MM.1S (cell line): ENCODE results near the gene MAGI1.
A peak's percentile ranks its signal among the peaks of the same experiment; 100 is the strongest.

Experiments used
- DNase-seq: peaks from one replicate; pipeline ENCODE4 v3.0.0-alpha.2; 2015
- H2AFZ ChIP-seq: fragments of 300-600 bp; sonication (generic); 2 replicates; pipeline ENCODE4 v1.6.0; 2016; ENCODE audit warnings: antibody characterized with exemption, low read length
- H3F3A ChIP-seq: fragments of 300-600 bp; sonication (generic); 2 replicates; pipeline ENCODE4 v1.6.1; 2016; ENCODE audit warnings: mild to moderate bottlenecking, antibody characterized with exemption, low read length, moderate library complexity, mixed read lengths; ENCODE audit not compliant: insufficient read depth
- H3K27ac ChIP-seq: fragments of 300-600 bp; sonication (generic); 2 replicates; pipeline ENCODE4 v1.5.1; 2016; ENCODE audit warnings: mild to moderate bottlenecking, low read length
- H3K27me3 ChIP-seq: fragments of 300-600 bp; sonication (generic); replicated peaks from 2 replicates; pipeline ENCODE4 v1.6.0; 2016; ENCODE audit warnings: low read length; ENCODE audit not compliant: insufficient read depth
- H3K36me3 ChIP-seq: fragments of 300-600 bp; sonication (generic); replicated peaks from 2 replicates; pipeline ENCODE4 v1.6.1; 2016; ENCODE audit warnings: mild to moderate bottlenecking, low read length, mixed read lengths; ENCODE audit not compliant: insufficient read depth
- H3K4me1 ChIP-seq: fragments of 300-600 bp; sonication (generic); 2 replicates; pipeline ENCODE4 v1.6.1; 2016; ENCODE audit warnings: low read length, mixed read lengths
- H3K4me2 ChIP-seq: fragments of 300-600 bp; sonication (generic); 2 replicates; pipeline ENCODE4 v1.6.0; 2016; ENCODE audit warnings: low read depth, low read length
- H3K4me3 ChIP-seq: fragments of 300-600 bp; sonication (generic); 2 replicates; pipeline ENCODE4 v1.5.1; 2016; ENCODE audit warnings: low read length, mixed read lengths
- H3K79me2 ChIP-seq: fragments of 300-600 bp; sonication (generic); 2 replicates; pipeline ENCODE4 v1.6.1; 2016; ENCODE audit warnings: mixed run types, low read length, mixed read lengths
- H3K9ac ChIP-seq: fragments of 300-600 bp; sonication (generic); 2 replicates; pipeline ENCODE4 v1.6.1; 2016; ENCODE audit warnings: low read length, mixed read lengths
- H3K9me2 ChIP-seq: fragments of 300-600 bp; sonication (generic); replicated peaks from 2 replicates; pipeline ENCODE4 v1.6.1; 2016; ENCODE audit warnings: mild to moderate bottlenecking, low read length, mixed read lengths; ENCODE audit not compliant: insufficient read depth
- H3K9me3 ChIP-seq: fragments of 300-600 bp; sonication (generic); replicated peaks from 2 replicates; pipeline ENCODE4 v1.6.1; 2016; ENCODE audit warnings: mild to moderate bottlenecking, low read length, mixed read lengths; ENCODE audit not compliant: insufficient read depth
- H4K20me1 ChIP-seq: fragments of 300-600 bp; sonication (generic); 2 replicates; pipeline ENCODE4 v1.6.1; 2016; ENCODE audit warnings: mild to moderate bottlenecking, low read length, moderate library complexity, mixed read lengths; ENCODE audit not compliant: insufficient read depth
- CTCF ChIP-seq: fragments of 300-600 bp; sonication (generic); IDR thresholded peaks from 2 replicates; pipeline ENCODE4 v1.5.1; 2016; ENCODE audit warnings: antibody characterized with exemption, low read length, mixed read lengths
- EZH2 ChIP-seq: fragments of 300-600 bp; sonication (generic); optimal IDR thresholded peaks from 2 replicates; pipeline ENCODE3; 2017; ENCODE audit warnings: low read depth, mild to moderate bottlenecking, antibody characterized with exemption, low read length, mixed read lengths
- EZH2phosphoT487 ChIP-seq: fragments of 300-600 bp; sonication (generic); IDR thresholded peaks from 2 replicates; pipeline ENCODE4 v1.6.1; 2018; ENCODE audit warnings: antibody characterized with exemption, low read length

The MAGI1 gene

DNA sequence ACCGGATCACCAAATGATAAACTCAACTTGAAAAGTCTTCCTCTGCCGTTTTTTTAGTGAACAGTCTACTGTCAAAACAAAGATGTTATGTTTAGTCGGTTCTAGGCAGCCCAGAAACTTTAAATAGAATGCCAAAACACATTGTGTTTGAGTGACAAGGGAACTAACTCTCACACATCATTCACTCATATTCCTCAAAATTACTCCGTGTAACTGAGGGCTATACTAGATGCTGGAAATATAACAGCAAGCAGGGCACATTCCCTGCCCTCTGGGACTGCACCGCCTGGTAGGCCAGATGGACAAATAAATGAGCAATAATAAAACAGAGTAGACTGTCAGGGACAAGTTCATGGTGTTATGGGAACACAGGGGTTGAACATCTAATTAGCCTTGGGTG, 251.4 kb downstream of the MAGI1 start:
- Histone ChIP-seq H3K27me3 (no peaks in the 10 kb centered on the region), H3K4me1 (no peaks in the 10 kb centered on the region), H3K9me2 (no peaks in the 10 kb centered on the region), H3K27ac (no peak overlapping the region), H3K4me2 (no peak overlapping the region), H3F3A (no peaks in the 10 kb centered on the region), H2AFZ (no peak overlapping the region), H4K20me1 (0 out of 2 replicates have a peak, but pooled peaks cover 4% of the 10 kb centered on the region), H3K36me3 (no peaks in the 10 kb centered on the region), H3K4me3 (no peak overlapping the region), H3K79me2 (no peaks in the 10 kb centered on the region), H3K9me3 (no peaks in the 10 kb centered on the region), H3K9ac (no peak overlapping the region)
- TF ChIP-seq CTCF (no peak), EZH2 (no peak), EZH2phosphoT487 (no peak)
- DNase-seq: no peak

DNA sequence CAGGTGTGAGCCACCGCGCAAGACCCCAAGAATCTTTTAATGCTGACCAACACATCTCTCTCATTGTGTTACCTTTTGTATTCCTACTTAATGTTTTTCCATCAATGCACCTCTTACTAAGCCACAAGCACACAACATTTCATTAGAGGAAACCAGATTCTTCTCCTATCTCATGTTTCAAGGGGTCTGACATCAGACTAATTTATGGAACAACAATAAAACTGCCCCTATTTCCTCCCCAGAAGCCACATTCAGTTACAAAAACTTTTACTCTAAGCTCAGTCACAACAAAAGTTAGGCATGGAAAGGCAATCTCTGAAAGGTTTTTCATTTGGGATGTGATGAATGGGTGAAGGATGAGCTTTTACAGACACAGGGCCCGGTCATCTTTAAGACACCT, 251.8 kb downstream of the MAGI1 start:
- no peak overlapping the region for H2AFZ ChIP-seq
- no peak overlapping the region for H3K4me2 ChIP-seq
- no peak overlapping the region for H3K9ac ChIP-seq
- DNase-seq: no peak
- H3K36me3 ChIP-seq: no peaks in the 10 kb centered on the region
- no peaks in the 10 kb centered on the region for H3K9me3 ChIP-seq
- TF ChIP-seq EZH2: no peak
- no peak for TF ChIP-seq CTCF
- TF ChIP-seq EZH2phosphoT487: no peak
- no peak overlapping the region for H3K4me3 ChIP-seq
- H3K27me3 ChIP-seq: no peaks in the 10 kb centered on the region
- no peaks in the 10 kb centered on the region for H3K79me2 ChIP-seq
- H3K4me1 ChIP-seq: no peaks in the 10 kb centered on the region
- 0 out of 2 replicates have a peak, but pooled peaks cover 4% of the 10 kb centered on the region for H4K20me1 ChIP-seq
- no peaks in the 10 kb centered on the region for H3K9me2 ChIP-seq
- no peak overlapping the region for H3K27ac ChIP-seq
- no peaks in the 10 kb centered on the region for H3F3A ChIP-seq

GRCh38 chr3:65785065-65785645, 253.6 kb downstream of the MAGI1 start:
- no peaks in the 10 kb centered on the region for H3K9me2 ChIP-seq
- H3K4me1 ChIP-seq: no peaks in the 10 kb centered on the region
- H4K20me1 ChIP-seq: 0 out of 2 replicates have a peak, but pooled peaks cover 4% of the 10 kb centered on the region
- H3K9ac ChIP-seq: no peak overlapping the region
- no peak overlapping the region for H3K4me3 ChIP-seq
- no peak overlapping the region for H2AFZ ChIP-seq
- H3K27ac ChIP-seq: no peak overlapping the region
- no peaks in the 10 kb centered on the region for H3F3A ChIP-seq
- H3K27me3 ChIP-seq: no peaks in the 10 kb centered on the region
- H3K79me2 ChIP-seq: no peaks in the 10 kb centered on the region
- no peak overlapping the region for H3K4me2 ChIP-seq
- H3K9me3 ChIP-seq: no peaks in the 10 kb centered on the region
- TF ChIP-seq EZH2 (no peak), CTCF (peak; percentile 76)
- no peaks in the 10 kb centered on the region for H3K36me3 ChIP-seq
- peak; percentile 45 for DNase-seq
